ENCODE results near the gene AHSP.

Gene AHSP

DNA sequence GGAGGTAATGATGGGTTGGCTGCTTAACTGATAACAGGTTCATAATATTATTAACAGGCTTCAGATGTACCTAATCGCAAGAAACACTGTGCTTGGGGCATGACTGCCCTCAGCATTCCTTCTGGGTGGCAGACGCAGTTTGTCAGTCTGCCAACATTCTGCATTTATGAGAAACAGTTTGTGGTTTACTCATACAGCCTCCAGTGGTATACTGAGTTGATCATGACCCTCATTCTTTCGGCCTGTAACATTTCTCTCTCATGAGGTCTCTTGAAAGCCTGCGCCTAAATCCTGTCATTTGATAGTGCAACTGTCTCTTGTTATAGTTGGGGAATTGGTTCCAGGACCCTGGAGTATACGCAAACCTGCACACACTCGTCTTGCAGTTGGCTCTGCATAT, 14.6 kb upstream of the AHSP start:
- H3K27me3 ChIP-seq (ENCODE audit: insufficient read depth, low read length, poor library complexity, severe bottlenecking), result no peaks in the 10 kb centered on the region
- no peaks in the 10 kb centered on the region for H4K20me1 ChIP-seq (ENCODE audit: insufficient read depth, low read length, poor library complexity, severe bottlenecking)
- peaks cover 30% of the 10 kb centered on the region for H3K4me1 ChIP-seq (ENCODE audit: insufficient read depth, low read length, poor library complexity, severe bottlenecking)
- peaks cover 17% of the 10 kb centered on the region for H3K79me2 ChIP-seq (ENCODE audit: insufficient read depth, low read length)
- H3K4me3 ChIP-seq (ENCODE audit: low read length, poor library complexity, severe bottlenecking), result no peak overlapping the region
- no peaks in the 10 kb centered on the region for H3K36me3 ChIP-seq (ENCODE audit: insufficient read depth, low read length)
- H3K9me3 ChIP-seq (ENCODE audit: insufficient read depth, low read depth, low read length), result peaks cover 4% of the 10 kb centered on the region; the same call in 1 of the 2 replicates
- no peak overlapping the region for H2AFZ ChIP-seq (ENCODE audit: low read length)
- 0 out of 2 replicates have a peak, but pooled peaks cover 3% of the 10 kb centered on the region for H3F3A ChIP-seq (ENCODE audit: low read depth)
- TF ChIP-seq, protein P1, sequence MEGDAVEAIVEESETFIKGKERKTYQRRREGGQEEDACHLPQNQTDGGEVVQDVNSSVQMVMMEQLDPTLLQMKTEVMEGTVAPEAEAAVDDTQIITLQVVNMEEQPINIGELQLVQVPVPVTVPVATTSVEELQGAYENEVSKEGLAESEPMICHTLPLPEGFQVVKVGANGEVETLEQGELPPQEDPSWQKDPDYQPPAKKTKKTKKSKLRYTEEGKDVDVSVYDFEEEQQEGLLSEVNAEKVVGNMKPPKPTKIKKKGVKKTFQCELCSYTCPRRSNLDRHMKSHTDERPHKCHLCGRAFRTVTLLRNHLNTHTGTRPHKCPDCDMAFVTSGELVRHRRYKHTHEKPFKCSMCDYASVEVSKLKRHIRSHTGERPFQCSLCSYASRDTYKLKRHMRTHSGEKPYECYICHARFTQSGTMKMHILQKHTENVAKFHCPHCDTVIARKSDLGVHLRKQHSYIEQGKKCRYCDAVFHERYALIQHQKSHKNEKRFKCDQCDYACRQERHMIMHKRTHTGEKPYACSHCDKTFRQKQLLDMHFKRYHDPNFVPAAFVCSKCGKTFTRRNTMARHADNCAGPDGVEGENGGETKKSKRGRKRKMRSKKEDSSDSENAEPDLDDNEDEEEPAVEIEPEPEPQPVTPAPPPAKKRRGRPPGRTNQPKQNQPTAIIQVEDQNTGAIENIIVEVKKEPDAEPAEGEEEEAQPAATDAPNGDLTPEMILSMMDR (conservative IDR thresholded peaks at IDR 0.05; ENCODE audit: low read length), result no peak
- no peak for TF ChIP-seq EZH2phosphoT487 (IDR thresholded peaks at IDR 0.05; ENCODE audit: borderline replicate concordance)
- peak overlapping the region; percentile 25 for H3K4me2 ChIP-seq (ENCODE audit: low read depth, low read length, poor library complexity, severe bottlenecking)
- no peaks in the 10 kb centered on the region for H3K9me2 ChIP-seq (replicated peaks; ENCODE audit: low read depth, low read length)
- H3K9ac ChIP-seq (ENCODE audit: low read depth, low read length, poor library complexity, severe bottlenecking), result peak overlapping the region; percentile 17

DNA sequence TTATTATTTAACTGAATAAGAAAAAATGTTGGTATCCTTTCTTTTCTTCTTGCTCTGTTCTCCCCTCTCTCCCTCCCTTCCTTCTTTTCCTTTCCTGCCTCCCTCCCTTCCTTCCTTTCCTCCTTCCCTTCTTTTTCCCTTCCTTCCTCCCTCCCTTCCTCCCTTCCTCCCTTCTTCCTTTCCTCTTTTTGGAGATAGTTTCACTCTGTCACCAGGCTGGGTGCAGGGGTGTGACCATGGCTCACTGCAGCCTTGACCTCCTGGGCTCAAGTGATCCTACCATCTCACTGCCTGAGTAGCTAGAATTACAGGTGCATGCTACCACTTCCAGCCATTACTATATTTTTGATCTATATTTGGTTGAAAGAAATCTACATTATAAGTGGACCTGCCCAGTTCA, 13.8 kb upstream of the AHSP start:
- no peak overlapping the region for H2AFZ ChIP-seq (ENCODE audit: low read length)
- peaks cover 11% of the 10 kb centered on the region for H3K79me2 ChIP-seq (ENCODE audit: insufficient read depth, low read length)
- no peaks in the 10 kb centered on the region for H3K27me3 ChIP-seq (ENCODE audit: insufficient read depth, low read length, poor library complexity, severe bottlenecking)
- no peak overlapping the region for H3K4me3 ChIP-seq (ENCODE audit: low read length, poor library complexity, severe bottlenecking)
- no peaks in the 10 kb centered on the region for H3K36me3 ChIP-seq (ENCODE audit: insufficient read depth, low read length)
- no peaks in the 10 kb centered on the region for H3K9me2 ChIP-seq (replicated peaks; ENCODE audit: low read depth, low read length)
- H3K9ac ChIP-seq (ENCODE audit: low read depth, low read length, poor library complexity, severe bottlenecking), result no peak overlapping the region
- H3K4me2 ChIP-seq (ENCODE audit: low read depth, low read length, poor library complexity, severe bottlenecking), result no peak overlapping the region
- peaks cover 28% of the 10 kb centered on the region for H3K4me1 ChIP-seq (ENCODE audit: insufficient read depth, low read length, poor library complexity, severe bottlenecking)
- H3F3A ChIP-seq (ENCODE audit: low read depth), result 0 out of 2 replicates have a peak, but pooled peaks cover 3% of the 10 kb centered on the region
- TF ChIP-seq, protein P1 (conservative IDR thresholded peaks at IDR 0.05; ENCODE audit: low read length), result no peak
- H3K9me3 ChIP-seq (ENCODE audit: insufficient read depth, low read depth, low read length), result peaks cover 4% of the 10 kb centered on the region; the same call in 1 of the 2 replicates
- no peaks in the 10 kb centered on the region for H4K20me1 ChIP-seq (ENCODE audit: insufficient read depth, low read length, poor library complexity, severe bottlenecking)

DNA sequence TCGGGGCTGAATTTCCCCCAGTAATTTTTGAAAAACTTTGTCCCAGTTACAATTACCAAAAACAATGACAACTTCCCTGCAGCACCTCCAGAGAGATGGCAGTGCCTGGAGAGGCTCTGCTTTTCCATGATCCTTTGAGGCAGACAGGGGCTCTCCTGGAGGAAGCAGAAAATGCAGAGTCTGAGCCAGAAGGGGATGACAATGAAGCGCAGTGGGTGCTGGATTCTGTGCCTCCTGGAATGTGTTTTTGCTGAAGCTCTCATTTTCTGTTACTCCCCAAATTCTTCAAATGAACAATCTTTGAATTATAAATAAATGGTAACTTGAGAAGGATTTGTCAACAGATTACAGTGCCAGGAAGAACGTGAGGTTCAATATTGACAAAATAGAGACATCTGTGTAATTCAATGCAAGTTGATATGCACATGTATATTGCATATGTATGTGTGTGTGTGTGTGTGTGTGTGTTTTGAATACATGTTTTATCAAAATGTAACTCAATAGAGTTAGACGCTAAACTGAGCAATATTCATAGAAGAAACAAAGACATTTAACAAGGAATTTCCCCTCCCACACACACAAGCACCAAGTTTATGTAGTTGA, 9.8 kb upstream of the AHSP start:
- H3K4me3 ChIP-seq (ENCODE audit: low read length, poor library complexity, severe bottlenecking), result no peak overlapping the region
- peaks cover 20% of the 10 kb centered on the region for H3K4me1 ChIP-seq (ENCODE audit: insufficient read depth, low read length, poor library complexity, severe bottlenecking)
- H3K9me2 ChIP-seq (replicated peaks; ENCODE audit: low read depth, low read length), result no peaks in the 10 kb centered on the region
- H3F3A ChIP-seq (ENCODE audit: low read depth), result 0 out of 2 replicates have a peak, but pooled peaks cover 3% of the 10 kb centered on the region
- H3K9me3 ChIP-seq (ENCODE audit: insufficient read depth, low read depth, low read length), result no peaks in the 10 kb centered on the region
- no peak overlapping the region for H3K4me2 ChIP-seq (ENCODE audit: low read depth, low read length, poor library complexity, severe bottlenecking)
- no peak for TF ChIP-seq EZH2phosphoT487 (IDR thresholded peaks at IDR 0.05; ENCODE audit: borderline replicate concordance)
- H3K9ac ChIP-seq (ENCODE audit: low read depth, low read length, poor library complexity, severe bottlenecking), result no peak overlapping the region
- no peaks in the 10 kb centered on the region for H4K20me1 ChIP-seq (ENCODE audit: insufficient read depth, low read length, poor library complexity, severe bottlenecking)
- no peaks in the 10 kb centered on the region for H3K36me3 ChIP-seq (ENCODE audit: insufficient read depth, low read length)
- H2AFZ ChIP-seq (ENCODE audit: low read length), result no peak overlapping the region
- H3K27me3 ChIP-seq (ENCODE audit: insufficient read depth, low read length, poor library complexity, severe bottlenecking), result no peaks in the 10 kb centered on the region
- H3K79me2 ChIP-seq (ENCODE audit: insufficient read depth, low read length), result no peaks in the 10 kb centered on the region
